IPS-18c (cell line): Measurements from ENCODE around the gene ASTE1.

Source experiments
- H3K4me3 ChIP-seq: 2 replicates; pipeline ENCODE4 v1.7.0; 2013; ENCODE audit warnings: low read depth, mild to moderate bottlenecking, low read length, moderate library complexity; ENCODE audit not compliant: insufficient read depth
- H3K9me3 ChIP-seq: one replicate; pipeline ENCODE4 v1.6.1; 2013; ENCODE audit warnings: mild to moderate bottlenecking, low read length, moderate library complexity; ENCODE audit not compliant: control insufficient read depth, insufficient read depth

The ASTE1 gene

DNA sequence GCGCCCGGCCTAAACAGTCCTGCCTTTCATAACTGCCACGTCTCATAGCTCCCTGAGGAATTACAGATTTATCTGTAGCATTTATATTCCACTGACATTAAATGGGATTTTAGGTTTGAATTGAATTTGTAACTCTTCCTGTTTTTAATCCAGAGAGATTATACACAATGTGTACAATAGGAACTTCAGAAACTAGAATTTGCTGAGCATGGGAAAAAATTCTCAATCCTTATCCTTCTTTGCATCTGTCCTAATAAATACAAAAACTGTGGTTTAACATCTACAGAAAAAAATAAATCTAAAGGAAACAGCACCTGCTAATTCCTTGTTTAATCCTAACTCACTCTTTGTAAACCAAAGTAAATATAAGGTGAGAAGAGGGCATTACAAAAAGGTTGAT is 2.2 kb upstream of the ASTE1 start:
- H3K4me3 ChIP-seq = no peak overlapping the region
- H3K9me3 ChIP-seq = peaks cover 3% of the 10 kb centered on the region

DNA sequence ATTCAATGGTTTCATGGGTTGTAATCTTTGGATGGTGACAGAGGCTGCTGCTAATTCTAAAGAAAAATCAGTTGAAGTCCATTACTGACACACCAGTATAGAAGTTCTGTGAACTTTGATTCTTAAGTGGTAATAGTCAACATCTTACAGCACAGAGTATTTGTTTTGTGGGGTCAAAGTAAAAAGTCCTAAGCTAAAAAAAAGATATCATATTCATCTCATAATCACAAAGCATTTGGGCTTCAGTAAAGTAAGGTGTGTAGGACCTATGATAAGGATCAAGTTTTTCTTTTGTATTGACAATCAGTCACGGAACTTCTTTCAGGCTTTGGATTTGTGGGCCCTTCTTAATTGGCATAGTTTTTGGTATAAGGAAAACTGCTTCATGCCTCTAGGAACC is 1.1 kb downstream of the ASTE1 start:
- Histone ChIP-seq H3K9me3 (peaks cover 3% of the 10 kb centered on the region), H3K4me3 (no peak overlapping the region; the same call in 1 of the 2 replicates)

- H3K4me3 ChIP-seq = no peak overlapping the region
- no peaks in the 10 kb centered on the region for H3K9me3 ChIP-seq
Observed at GRCh38 chr3:131020122-131020693, 6.4 kb downstream of the ASTE1 start.

- Histone ChIP-seq H3K4me3 (no peak overlapping the region), H3K9me3 (no peaks in the 10 kb centered on the region)
Observed at GRCh38 chr3:131018970-131019369, 7.7 kb downstream of the ASTE1 start.

- Histone ChIP-seq H3K9me3 (no peaks in the 10 kb centered on the region), H3K4me3 (no peak overlapping the region)
Observed at GRCh38 chr3:131009698-131010097, 16.9 kb downstream of the ASTE1 start.

GRCh38 chr3:131008326-131008725 is 18.3 kb downstream of the ASTE1 start:
- Histone ChIP-seq H3K9me3 (no peaks in the 10 kb centered on the region), H3K4me3 (no peak overlapping the region)

- Histone ChIP-seq H3K9me3 (no peaks in the 10 kb centered on the region), H3K4me3 (no peak overlapping the region)
Observed at GRCh38 chr3:131007782-131008181, 18.8 kb downstream of the ASTE1 start.

DNA sequence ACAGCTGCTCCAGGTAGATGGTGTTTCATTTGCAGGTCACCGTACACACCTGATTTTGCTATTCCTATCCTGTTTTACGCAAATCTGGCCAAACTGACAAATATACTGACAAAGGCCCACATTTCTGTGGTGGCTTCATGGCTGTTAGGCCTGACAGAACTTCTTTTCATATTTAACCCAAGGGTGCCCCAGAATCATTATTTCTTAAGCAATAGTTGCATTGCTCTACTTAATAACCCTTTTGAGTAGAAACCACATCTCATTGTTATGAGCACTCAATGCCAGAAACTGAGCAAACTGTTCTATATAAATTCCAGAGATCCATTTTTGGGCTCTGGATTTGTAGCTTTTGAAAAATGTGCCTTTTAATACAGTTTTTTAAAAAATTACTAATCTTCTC is 19.4 kb downstream of the ASTE1 start:
- Histone ChIP-seq H3K4me3 (no peak overlapping the region), H3K9me3 (no peaks in the 10 kb centered on the region)

DNA sequence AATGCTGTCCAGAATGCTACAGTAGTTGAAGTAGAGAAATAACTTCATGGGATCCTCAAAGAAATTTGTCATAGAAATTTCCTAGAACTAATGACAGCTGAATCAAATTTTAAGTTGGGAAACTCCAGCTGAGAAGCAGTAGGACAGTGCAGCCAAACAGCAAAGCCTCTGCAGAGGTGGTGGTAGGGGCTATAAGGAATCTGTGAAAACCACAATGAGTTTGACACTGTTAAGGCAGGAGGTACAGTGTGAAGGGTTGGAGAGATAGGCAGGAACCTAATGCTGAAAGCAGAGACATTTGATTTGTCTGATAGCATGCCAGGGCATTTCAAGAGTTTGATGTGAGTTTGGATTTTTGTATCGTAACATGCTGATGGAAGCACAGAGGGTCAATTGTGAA is 22.0 kb downstream of the ASTE1 start:
- Histone ChIP-seq H3K4me3 (no peak overlapping the region), H3K9me3 (no peaks in the 10 kb centered on the region)

GRCh38 chr3:131001071-131001470 is 25.6 kb downstream of the ASTE1 start:
- Histone ChIP-seq H3K9me3 (no peaks in the 10 kb centered on the region), H3K4me3 (no peak overlapping the region)

DNA sequence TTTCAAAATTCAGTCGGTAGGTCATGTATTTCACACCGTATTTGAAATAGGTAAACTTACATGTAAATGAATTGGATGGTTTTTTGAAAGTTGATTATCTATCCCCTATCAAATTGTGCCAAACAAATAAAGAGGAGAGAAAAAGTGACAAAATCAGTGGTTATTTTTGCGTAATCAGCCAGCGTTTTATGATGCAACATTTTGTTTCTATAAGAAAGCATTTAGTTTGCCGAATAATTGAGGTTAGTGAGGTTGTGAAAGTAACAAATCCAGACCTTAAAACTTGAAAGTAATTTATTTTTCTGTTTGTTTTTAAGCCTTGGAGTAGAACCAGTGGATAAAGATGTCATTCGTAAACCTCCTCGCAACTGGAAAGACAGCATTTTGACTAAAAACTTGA is 29.3 kb downstream of the ASTE1 start:
- Histone ChIP-seq H3K4me3 (no peak overlapping the region), H3K9me3 (no peaks in the 10 kb centered on the region)

DNA sequence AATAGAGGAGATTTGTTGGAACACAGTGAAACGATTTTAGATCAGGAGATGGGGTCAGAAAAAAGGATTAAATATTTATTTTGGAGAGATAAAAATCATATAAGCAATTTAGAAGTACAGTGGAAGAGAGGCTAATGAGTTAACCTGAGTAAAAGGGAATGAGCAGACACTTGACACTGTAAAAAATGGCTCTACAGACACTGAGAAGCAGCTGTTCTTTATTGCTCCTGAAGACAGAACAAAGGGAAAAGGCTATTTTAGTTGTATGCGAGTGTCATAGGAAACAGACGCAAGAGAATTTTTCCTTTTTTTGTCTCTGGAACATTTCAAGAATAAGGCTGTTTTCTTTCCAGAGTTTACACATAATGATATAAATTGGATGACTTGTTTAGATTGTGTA is 34.3 kb downstream of the ASTE1 start:
- Histone ChIP-seq H3K4me3 (no peak overlapping the region), H3K9me3 (no peaks in the 10 kb centered on the region)

DNA sequence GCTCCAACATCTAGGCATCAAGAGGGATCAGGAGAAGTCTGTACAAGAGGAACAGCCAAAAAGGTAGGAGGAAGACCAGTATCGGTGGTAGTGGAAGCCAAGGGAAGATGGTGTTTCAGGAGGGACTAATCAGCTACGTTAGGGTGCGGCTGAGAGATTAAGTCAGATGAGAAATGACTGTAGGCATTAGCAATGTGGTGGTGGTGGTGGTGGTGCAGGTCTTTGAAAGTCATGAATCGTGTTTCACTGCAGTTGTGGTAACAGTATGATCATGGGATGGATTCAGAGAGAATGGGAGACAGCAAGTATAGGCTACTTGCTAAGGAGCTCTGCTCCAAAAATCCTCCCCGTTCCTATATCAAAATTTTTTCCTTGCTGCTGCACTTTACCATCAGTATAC is 35.5 kb downstream of the ASTE1 start:
- Histone ChIP-seq H3K4me3 (no peak overlapping the region), H3K9me3 (no peaks in the 10 kb centered on the region)

DNA sequence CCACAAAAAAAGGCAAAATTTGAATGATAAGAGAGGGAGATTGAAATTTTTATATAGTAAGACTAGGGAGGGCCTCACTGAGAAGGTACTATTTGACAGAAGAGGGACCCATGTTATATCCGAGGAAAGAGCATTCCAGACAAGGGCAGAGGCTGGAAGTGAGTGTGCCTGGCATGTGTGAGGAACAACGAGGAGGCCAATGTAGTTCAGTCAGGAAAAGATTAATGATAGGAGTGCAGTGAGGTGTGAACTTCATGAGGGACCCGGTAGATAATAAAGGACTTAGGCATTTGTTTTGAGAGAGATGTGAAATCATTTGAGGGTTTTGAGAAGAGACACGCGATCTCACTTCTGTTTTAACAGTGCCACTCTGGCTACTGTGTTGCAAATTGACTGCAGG is 36.3 kb downstream of the ASTE1 start:
- Histone ChIP-seq H3K9me3 (no peaks in the 10 kb centered on the region), H3K4me3 (no peak overlapping the region)

- H3K4me3 ChIP-seq = no peak overlapping the region
Observed at GRCh38 chr3:130981469-130981868, 45.2 kb downstream of the ASTE1 start.

GRCh38 chr3:130979117-130979516 is 47.5 kb downstream of the ASTE1 start:
- no peaks in the 10 kb centered on the region for H3K9me3 ChIP-seq

More at GRCh38 chr3:130981469-130981868, 45.2 kb downstream of the ASTE1 start:
- no peaks in the 10 kb centered on the region for H3K9me3 ChIP-seq

DNA sequence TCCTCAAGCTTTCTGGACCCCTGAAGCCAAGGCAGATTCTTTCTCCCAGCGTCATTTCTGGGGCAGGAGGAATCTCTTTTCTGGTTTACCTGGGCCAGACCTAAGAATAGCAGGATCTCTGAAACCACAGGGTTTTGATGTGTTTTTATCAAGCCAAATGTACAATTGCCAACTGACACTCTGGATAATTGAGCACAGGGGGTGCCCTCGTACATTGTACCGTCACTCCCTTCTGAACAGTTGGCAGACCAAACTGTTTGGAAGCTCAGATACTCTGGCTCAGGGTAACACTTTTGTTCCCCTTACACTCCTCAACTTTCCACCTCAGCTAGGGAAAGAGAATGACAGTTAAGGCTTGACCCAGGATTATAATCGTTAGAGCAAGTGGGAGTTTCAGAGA is 49.9 kb downstream of the ASTE1 start:
- H3K4me3 ChIP-seq = no peak overlapping the region
- no peaks in the 10 kb centered on the region for H3K9me3 ChIP-seq

More at GRCh38 chr3:130979117-130979516, 47.5 kb downstream of the ASTE1 start:
- H3K4me3 ChIP-seq = no peak overlapping the region

GRCh38 chr3:130975251-130975650 is 51.4 kb downstream of the ASTE1 start:
- Histone ChIP-seq H3K4me3 (no peak overlapping the region), H3K9me3 (no peaks in the 10 kb centered on the region)

- no peak overlapping the region for H3K4me3 ChIP-seq
- no peaks in the 10 kb centered on the region for H3K9me3 ChIP-seq
Observed at GRCh38 chr3:130974201-130974600, 52.4 kb downstream of the ASTE1 start.
